Peyer's patch (tissue), 4 donors: ENCODE results near the gene PIK3IP1. TPM values are rescaled to one million over a fixed set of nuclear protein-coding genes. Genes with fewer than 3 reads are reported as not detected.

Experiments used
- DNase-seq, 3 donors: peaks; one replicate each; pipeline ENCODE4 v3.0.0-alpha.2; 2017 to 2019
- H3K27ac ChIP-seq, 4 donors: fragments of 200-600 bp; sonication (generic); one replicate each; pipeline ENCODE4 v1.5.1; 2016 to 2019
- H3K27me3 ChIP-seq, 2 donors: fragments of 200-600 bp; sonication (generic); one replicate each; pipeline ENCODE4 v1.5.1; 2019
- H3K36me3 ChIP-seq, 3 donors: fragments of 200-600 bp; sonication (generic); one replicate each; pipeline ENCODE4 v1.5.1; 2016 to 2019
- H3K4me1 ChIP-seq, 4 donors: fragments of 200-600 bp; sonication (generic); one replicate each; pipeline ENCODE4 v1.5.1; 2016 to 2019
- H3K4me3 ChIP-seq, 4 donors: fragments of 200-600 bp; sonication (generic); 1 replicate in 3 of 4; 2 replicates in 1 of 4; pipeline ENCODE4 v1.5.1; 2016 to 2019; ENCODE audit warnings: mild to moderate bottlenecking in 1 of 4
- H3K9me3 ChIP-seq, 4 donors: fragments of 200-600 bp; sonication (generic); one replicate each; pipeline ENCODE4 v1.5.1; 2016 to 2019; ENCODE audit warnings: mild to moderate bottlenecking in 1 of 4
- POLR2A ChIP-seq, 2 donors: fragments of 450-650 bp; IDR thresholded peaks; one replicate each; pipeline ENCODE4 v1.5.1; 2017; ENCODE audit warnings: antibody characterized with exemption in 2 of 2, mild to moderate bottlenecking in 2 of 2, moderate library complexity in 2 of 2
- total RNA-seq, 4 donors: library from RNA; depleted of rRNA; stranded (reverse); fragments of >200 nt; gene quantifications; one replicate each; pipeline ENCODE4 v1.1.0, GENCODE V29; 2016
- TF ChIP-seq, protein P1 (sequence below), 6 experiments: fragments of 450-650 bp in 4 of 6; fragments of 200-600 bp in 2 of 6; sonication (generic) in 1 of 6; IDR thresholded peaks; one replicate each; pipeline ENCODE4 v1.5.1; 2017 to 2019; ENCODE audit warnings: antibody characterized with exemption in 6 of 6, mild to moderate bottlenecking in 3 of 6, moderate library complexity in 1 of 6

Gene PIK3IP1, protein sequence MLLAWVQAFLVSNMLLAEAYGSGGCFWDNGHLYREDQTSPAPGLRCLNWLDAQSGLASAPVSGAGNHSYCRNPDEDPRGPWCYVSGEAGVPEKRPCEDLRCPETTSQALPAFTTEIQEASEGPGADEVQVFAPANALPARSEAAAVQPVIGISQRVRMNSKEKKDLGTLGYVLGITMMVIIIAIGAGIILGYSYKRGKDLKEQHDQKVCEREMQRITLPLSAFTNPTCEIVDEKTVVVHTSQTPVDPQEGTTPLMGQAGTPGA
- total RNA-seq = 10 to 100 TPM; 23.7 to 60.2 (median 30.7) TPM

- H3K27ac ChIP-seq = peak within 1 kb of the TSS; percentile 93 to 100 (median 98)
Observed at GRCh38 chr22:31292236-31292989, at the start of gene PIK3IP1. TSS of gene PIK3IP1 (minus strand) at chr22:31292488. CDS start at chr22:31292344, 144 bp downstream.

DNA sequence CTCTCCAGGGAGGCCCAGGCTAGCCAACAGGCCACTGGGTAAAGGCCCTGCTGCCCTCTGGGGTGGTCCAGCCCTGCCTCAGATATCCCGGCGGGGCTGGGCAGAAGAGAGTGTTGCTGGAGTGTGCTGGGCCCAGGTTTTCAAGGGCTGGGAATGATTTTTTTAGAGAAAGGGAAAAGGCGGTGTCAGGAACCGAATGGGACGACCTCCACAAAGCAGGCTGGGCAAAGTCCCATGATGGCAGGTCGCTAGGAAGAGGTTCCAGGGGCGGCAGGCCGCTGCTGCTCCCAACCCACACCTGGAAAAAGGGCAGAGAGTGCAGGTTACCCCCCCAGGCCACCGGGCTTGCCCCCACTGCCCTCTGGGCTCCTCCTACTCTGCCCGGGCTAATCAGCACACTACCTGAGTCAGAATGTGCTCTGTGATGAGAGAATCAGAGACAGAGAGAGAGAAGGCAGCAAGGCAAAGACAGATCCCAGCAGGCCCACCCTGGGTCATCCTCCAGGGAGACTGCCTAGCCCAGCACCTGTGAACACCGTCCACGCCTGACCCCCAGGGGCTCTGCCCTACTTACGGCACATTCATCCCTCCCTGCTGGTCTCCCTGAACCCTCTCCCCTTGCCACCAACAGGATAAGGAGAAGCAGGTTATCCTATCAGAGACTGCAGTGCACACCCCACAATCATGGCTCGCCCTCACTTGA lies 49.2 kb upstream of the PIK3IP1 start:
- TF ChIP-seq, protein P1, sequence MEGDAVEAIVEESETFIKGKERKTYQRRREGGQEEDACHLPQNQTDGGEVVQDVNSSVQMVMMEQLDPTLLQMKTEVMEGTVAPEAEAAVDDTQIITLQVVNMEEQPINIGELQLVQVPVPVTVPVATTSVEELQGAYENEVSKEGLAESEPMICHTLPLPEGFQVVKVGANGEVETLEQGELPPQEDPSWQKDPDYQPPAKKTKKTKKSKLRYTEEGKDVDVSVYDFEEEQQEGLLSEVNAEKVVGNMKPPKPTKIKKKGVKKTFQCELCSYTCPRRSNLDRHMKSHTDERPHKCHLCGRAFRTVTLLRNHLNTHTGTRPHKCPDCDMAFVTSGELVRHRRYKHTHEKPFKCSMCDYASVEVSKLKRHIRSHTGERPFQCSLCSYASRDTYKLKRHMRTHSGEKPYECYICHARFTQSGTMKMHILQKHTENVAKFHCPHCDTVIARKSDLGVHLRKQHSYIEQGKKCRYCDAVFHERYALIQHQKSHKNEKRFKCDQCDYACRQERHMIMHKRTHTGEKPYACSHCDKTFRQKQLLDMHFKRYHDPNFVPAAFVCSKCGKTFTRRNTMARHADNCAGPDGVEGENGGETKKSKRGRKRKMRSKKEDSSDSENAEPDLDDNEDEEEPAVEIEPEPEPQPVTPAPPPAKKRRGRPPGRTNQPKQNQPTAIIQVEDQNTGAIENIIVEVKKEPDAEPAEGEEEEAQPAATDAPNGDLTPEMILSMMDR (IDR thresholded peaks at IDR 0.05) = no peak
- TF ChIP-seq POLR2A (IDR thresholded peaks at IDR 0.05) = no peak
- H3K9me3 ChIP-seq = no peaks in the 10 kb centered on the region
- no peak for DNase-seq
- H3K4me1 ChIP-seq = peaks cover 3 to 77% (median 34%) of the 10 kb centered on the region in 4 donors
- no peaks in the 10 kb centered on the region for H3K27me3 ChIP-seq
- H3K4me3 ChIP-seq = no peak overlapping the region
- H3K27ac ChIP-seq = peak overlapping the region in 1 of 4 donors; percentile 2
- peaks cover 0 to 17% (median 2%) of the 10 kb centered on the region in 3 donors for H3K36me3 ChIP-seq

More at GRCh38 chr22:31292236-31292989, at the start of gene PIK3IP1:
- H3K27me3 ChIP-seq = no peaks in the 10 kb centered on the region
- DNase-seq = peak; percentile 88 to 98 (median 95)
- H3K4me3 ChIP-seq = peak within 1 kb of the TSS; percentile 69 to 88 (median 74)
- peaks cover 0 to 19% (median 0%) of the 10 kb centered on the region in 3 donors for H3K36me3 ChIP-seq
- TF ChIP-seq, protein P1 (IDR thresholded peaks at IDR 0.05) = peak; percentile 17 to 71 (median 60)
- TF ChIP-seq POLR2A (IDR thresholded peaks at IDR 0.05) = peak; percentile 93 to 96
- no peaks in the 10 kb centered on the region for H3K9me3 ChIP-seq
- peaks cover 0 to 54% (median 21%) of the 10 kb centered on the region in 4 donors for H3K4me1 ChIP-seq

DNA sequence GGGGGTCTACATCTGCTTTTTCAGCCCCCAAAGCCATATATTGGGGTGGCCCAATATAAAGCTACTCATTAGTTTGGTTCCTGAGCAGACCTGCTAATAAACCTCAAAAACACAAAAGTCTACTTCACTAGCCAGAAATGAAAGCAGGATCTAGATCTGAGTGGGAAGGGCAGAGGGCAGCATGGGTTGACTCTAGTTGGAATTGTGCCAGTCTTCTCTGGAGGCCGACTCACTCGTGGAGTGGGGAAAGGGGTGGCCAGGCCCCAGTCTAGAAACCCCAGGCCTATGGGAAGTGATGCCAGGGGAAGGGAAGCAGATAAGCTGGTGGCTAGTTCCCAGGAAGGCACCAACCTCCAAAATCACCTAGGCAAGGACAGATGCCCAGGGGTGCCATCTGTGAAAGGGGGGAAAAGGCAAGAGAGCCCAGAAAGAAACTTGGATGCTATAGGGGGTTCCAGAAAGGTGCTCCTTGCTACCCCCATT lies 48.5 kb upstream of the PIK3IP1 start:
- no peak overlapping the region for H3K4me3 ChIP-seq
- H3K27me3 ChIP-seq = no peaks in the 10 kb centered on the region
- peaks cover 3 to 77% (median 34%) of the 10 kb centered on the region in 4 donors for H3K4me1 ChIP-seq
- no peaks in the 10 kb centered on the region for H3K9me3 ChIP-seq
- H3K27ac ChIP-seq = no peak overlapping the region
- TF ChIP-seq POLR2A (IDR thresholded peaks at IDR 0.05) = no peak
- TF ChIP-seq, protein P1 (IDR thresholded peaks at IDR 0.05) = no peak
- no peak for DNase-seq
- peaks cover 0 to 22% (median 2%) of the 10 kb centered on the region in 3 donors for H3K36me3 ChIP-seq

DNA sequence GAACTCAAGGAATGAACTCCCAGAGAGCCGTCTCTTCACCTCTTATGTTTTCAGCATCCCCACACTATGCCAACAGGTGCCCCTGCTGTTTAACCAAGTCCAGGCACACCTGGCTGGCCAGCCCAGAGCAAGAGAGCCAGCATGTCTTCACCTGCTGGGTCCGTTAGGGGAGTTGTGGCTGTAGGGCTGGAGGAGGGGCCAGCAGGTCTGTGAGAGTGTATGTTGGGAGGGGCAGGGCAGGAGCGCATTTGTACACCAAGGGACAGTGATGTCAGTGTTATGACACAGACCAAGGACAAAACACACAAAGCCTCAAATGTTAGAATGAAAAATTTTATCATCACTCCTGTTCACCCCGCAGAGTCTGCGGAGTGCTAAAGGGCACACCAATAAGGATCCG lies 48.1 kb upstream of the PIK3IP1 start:
- Histone ChIP-seq H3K9me3 (no peaks in the 10 kb centered on the region), H3K4me1 (peaks cover 3 to 76% (median 34%) of the 10 kb centered on the region in 4 donors), H3K4me3 (no peak overlapping the region), H3K27ac (no peak overlapping the region), H3K36me3 (peaks cover 0 to 26% (median 2%) of the 10 kb centered on the region in 3 donors), H3K27me3 (no peaks in the 10 kb centered on the region)
- no peak for DNase-seq
- no peak for TF ChIP-seq POLR2A (IDR thresholded peaks at IDR 0.05)
- TF ChIP-seq, protein P1 (IDR thresholded peaks at IDR 0.05) = no peak

- TF ChIP-seq, protein P1 (IDR thresholded peaks at IDR 0.05) = no peak
- TF ChIP-seq POLR2A (IDR thresholded peaks at IDR 0.05) = no peak
- Histone ChIP-seq H3K27me3 (no peaks in the 10 kb centered on the region), H3K4me1 (peaks cover 3 to 65% (median 24%) of the 10 kb centered on the region in 4 donors), H3K36me3 (peaks cover 0 to 37% (median 2%) of the 10 kb centered on the region in 3 donors), H3K4me3 (no peak overlapping the region), H3K27ac (peak overlapping the region in 2 of 4 donors; percentile 43 to 50), H3K9me3 (no peaks in the 10 kb centered on the region)
- no peak for DNase-seq
Observed at GRCh38 chr22:31339148-31339832, 47.0 kb upstream of the PIK3IP1 start.
